HG03565 (cell line): ENCODE results near the gene MRPL41.
"Not testable (repeated sequence)": the region's sequence is repeated elsewhere in the genome, so short reads cannot be mapped to it uniquely, and the experiment has no call there.

Source experiments
- ATAC-seq: cut with Tn5 transposase; IDR thresholded peaks from one replicate; pipeline ENCODE4 v1.9.1; 2021; ENCODE audit warnings: mild to moderate bottlenecking, moderate library complexity; ENCODE audit not compliant: unreplicated experiment

MRPL41 gene

DNA sequence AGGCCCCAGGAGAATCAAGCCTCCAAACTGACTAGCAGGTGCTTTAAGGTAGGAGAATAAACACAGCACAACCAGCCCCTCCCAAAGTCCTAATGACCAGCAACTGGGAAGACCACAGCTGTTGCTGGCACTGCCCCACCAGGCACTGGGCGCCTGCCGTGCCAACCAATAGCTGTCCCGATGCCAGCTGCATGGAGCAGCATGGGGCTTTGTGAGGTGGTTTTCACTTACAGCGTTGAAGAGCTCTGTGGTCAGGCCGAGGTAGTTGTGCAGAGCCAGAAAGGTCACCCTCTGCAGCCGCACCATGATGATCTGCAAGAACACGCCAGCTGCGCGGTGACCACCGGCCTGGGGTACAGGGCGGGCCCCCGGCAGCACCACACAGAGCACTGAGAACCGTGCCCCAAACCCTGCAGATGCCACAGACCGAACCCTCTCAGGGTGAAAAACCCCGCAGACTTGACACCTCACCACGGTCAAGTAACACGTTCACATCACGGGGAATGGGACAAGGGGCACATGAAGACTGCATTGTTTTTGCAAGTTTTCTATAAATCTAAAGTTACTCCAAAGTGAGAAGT is 30.2 kb upstream of the MRPL41 start:
- ATAC-seq = no peak

DNA sequence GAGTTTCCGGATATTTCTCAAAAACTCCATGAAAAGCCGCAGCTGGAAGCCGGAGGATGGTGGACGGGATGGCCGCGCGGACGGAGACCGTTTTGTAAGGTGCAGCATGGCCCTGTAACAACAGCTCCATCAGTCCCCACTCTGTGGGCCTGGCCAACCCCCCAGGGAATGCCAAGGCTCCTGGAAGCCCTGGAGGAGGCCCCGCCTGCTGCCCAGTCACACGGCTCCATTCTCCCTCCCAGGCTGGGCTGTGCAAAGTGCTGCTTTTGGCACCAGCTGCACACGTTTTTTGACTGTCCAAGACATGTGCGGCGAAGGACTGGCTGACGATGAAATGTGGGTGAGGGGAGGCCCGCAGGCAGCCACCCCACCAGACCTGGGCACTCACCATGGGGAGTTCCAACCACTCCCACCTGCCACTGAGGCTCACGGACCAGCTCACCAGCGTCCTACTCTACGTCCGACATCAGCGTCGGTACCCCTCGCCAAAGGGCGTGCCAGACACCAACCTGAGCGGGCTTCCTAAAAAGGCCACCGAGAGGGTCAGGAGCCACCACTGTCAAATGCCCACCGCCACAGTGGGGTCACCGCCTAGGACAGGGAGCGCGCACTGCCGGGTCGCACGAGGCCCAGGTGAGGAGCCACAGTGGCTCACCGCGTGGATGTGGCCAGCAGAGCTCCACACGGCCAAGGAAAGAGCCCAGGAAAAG is 28.8 kb upstream of the MRPL41 start:
- ATAC-seq = no peak

DNA sequence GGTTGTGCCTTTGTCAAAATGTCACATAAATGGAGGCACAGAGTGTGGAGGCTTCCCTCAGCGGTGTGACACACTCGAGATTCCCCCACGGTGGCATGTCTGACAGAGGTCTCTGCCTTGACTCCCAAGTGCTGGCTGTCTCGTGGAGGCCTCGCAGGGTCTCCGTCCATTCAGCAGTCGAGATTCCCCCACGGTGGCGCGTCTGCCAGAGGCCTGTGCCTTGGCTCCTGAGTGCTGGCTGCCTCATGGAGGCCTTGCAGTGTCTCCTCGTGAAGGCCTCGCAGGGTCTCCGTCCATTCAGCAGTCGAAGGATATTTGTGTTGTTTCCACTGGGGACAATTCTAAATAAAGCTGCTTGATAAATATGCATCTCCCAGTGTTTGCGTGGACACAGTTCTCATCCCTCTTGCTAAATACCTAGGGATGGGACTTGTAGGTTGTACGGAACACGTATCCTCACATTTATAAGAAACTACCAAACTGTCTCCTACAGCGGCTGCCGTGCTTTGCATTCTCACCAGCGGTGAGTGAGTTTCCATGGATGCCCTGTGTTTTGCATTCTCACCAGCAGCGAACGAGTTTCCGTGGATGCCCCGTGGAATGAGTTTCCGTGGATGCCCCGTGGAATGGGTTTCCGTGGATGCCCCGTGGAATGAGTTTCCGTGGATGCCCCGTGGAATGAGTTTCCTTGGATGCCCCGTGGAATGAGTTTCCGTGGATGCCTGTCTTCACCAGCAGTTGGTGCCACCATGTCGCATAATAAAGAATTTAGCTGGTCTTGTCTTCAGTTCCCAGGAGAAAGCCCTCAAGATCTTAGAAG is 27.3 kb upstream of the MRPL41 start:
- no peak for ATAC-seq

DNA sequence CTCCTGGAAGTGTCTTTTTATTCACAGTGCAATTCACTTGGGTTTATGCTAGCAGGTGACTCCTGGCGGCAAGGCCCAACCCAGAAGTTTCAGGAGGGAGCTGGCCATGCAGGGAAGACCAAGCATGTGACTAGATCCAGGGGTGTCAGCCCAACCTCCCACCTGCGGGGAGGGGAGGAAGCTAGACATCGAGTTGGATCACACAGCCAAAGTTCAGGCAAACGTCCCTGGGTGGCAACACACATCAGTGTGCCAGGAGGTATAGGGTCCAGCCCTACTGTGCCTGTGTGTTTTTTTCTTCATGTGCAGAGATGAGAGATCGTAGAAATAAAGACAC is 26.7 kb upstream of the MRPL41 start:
- no peak for ATAC-seq

DNA sequence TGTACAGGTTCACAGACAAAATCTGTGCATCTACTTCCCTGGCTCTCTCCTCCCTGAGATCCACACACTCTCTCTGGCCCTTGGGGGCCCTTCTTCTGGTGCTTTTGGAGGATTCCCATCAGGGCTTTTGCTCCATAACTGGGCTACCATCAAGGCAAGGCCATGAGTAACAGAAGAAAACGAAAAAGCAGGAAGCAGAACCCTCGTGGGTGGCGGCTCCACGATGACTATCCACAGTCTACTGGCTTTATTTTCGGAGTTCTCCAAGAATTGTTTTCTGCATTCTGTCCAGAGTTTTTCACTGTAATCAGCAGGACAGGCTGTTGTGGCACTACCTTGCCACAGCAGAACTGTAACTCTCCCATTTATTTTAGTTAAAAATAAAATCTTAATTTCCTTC is 21.3 kb upstream of the MRPL41 start:
- ATAC-seq = no peak

DNA sequence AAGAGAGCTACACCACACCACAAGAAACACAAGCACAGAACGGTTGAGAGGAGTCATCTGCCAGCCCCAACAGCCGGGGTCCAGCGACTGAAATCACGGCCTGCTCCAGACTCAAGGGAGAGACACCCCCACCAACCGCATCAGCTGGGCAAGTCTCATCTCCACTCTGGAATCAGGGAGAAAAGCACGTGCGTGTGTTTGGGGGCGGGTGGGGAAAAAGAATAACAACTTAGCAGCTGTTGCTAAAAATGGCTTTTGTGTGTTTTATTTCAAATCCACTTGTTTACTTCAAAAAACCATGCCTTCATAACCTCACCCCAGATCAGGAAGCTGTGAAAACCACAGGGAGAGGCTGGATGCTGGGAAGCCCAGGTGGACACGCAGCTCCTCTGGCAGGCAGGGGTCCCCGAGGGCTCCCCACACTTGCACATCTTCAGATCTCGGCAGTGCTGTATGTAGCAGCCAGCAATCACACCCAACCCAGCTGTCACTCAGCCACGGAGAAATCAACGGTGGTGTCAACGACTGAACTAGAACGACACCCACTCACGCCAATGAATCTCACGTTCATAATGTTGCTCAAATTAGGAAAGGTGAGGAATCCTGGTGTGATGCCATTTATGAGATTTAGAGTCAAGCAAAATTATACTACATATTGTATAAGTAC is 20.4 kb upstream of the MRPL41 start:
- no peak for ATAC-seq

DNA sequence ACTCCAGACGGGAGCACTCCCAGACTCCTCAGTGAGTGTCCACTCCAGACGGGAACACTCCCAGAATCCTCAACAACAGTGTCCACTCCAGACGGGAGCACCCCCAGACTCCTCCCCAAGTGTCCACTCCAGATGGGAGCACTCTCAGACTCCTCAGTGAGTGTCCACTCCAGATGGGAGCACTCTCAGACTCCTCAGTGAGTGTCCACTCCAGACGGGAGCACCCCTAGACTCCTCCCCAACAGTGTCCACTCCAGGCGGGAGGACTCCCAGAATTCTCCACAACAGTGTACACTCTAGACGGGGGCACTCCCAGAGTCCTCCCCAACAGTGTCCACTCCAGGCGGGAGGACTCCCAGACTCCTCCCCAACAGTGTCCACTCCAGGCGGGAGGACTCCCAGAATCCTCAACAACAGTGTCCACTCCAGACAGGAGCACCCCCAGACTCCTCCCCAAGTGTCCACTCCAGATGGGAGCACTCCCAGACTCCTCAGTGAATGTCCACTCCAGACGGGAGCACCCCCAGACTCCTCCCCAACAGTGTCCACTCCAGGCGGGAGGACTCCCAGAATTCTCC is 18.7 kb upstream of the MRPL41 start:
- not testable (repeated sequence) for ATAC-seq

DNA sequence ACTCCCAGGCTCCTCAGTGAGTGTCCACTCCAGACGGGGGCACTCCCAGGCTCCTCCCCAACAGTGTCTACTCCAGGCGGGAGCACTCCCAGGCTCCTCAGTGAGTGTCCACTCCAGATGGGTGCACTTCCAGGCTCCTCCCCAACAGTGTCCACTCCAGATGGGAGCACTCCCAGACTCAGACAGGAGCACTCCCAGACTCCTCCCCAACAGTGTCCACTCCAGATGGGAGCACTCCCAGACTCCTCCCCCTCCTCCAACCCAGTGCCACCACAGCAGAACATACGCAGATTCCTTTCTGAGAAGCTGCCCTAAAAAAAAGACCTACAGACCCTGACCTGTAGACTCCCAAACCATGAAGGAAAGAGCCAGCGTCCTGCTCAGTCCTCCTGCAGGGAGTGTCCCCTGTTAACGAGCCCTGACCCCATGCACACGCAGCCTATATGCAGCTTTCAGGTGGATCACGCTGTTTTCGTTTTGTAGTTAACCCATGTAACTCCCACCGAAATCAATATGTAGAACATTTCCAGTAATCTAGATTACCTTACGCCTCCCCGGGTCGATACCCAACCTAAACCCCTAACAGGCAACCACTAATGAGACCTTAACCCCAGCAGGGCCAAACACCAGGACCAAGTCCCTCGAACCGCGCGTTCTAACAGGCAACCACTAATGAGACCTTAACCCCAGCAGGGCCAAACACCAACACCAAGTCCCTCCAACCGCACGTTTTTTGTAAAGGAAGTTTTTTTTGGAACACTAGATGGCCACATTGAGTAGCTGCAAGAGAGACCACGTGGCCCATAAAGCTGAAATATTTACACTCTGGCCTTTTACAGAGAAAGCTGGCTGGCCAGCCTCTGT is 17.2 kb upstream of the MRPL41 start:
- no peak for ATAC-seq

DNA sequence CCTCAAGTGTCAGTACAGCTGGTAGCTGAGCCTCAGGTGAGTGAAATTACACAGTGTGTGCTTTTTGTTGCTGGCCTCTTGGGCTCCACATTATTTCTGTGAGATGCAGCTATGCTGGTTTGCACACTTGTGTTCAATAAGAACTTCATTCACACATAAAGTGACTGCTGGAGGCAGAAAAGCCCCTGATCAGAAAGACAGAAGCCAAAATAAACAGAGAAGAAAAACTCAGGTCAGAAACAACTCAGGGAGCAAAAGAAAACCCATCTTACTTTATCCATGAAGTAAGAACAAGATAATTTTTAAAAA is 16.6 kb upstream of the MRPL41 start:
- ATAC-seq = no peak

DNA sequence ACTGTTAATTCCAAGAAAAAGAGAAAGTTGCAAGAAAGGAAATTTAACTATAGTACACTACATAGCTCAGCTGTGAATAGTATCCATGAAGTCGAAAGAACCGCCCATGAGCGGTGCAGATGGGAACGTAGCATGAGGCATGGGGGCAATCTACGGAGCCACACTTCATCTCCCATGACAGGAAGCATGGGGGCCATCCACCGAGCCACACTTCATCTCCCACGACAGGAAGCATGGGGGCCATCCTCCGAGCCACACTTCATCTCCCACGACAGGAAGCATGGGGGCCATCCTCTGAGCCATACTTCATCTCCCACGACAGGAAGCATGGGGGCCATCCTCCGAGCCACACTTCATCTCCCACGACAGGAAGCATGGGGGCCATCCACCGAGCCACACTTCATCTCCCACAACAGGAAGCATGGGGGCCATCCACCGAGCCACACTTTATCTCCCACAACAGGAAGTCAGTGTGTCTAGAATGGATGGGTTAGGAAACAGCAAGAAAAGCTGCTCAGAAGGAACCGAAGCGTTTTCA is 15.0 kb upstream of the MRPL41 start:
- not testable (repeated sequence) for ATAC-seq

DNA sequence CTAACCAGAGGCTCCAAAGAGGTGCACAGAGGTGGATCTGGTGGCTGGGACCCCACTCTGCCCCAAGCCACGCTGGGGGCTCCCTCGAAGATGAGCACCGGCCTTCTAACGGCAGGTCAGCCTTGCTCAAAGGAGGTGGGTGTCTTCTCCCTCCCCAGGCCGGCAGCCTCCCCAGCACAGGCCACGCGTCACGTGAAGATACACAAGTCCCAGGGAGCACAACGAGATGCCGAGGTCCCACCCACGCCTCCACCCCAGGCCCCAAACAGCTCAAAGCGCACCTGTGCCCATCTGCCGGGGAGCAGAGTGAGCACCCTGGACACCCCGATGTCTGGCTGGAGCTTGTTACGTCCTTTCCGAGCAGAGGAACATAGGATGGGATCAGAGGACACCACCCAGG is 13.6 kb upstream of the MRPL41 start:
- ATAC-seq = no peak

DNA sequence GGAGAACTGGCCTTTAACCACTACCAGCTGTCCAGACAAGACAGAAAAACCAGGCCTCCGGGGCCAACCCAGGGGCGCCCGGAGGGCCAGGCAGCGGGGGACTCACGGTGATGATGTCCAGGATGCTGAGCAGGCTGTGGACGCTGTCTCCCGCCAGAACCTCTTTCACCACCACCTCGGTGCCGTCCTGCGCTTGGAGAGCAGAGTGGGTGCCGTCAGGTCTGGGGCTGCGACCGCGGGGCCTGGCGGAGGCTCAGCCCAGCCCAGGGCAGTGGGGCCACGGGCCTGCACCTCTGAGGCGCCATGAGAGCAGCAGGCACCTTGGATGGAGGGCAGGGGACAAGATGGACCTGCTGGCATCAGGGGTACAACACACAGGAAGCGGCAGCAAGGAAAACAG is 11.1 kb upstream of the MRPL41 start:
- ATAC-seq = no peak

DNA sequence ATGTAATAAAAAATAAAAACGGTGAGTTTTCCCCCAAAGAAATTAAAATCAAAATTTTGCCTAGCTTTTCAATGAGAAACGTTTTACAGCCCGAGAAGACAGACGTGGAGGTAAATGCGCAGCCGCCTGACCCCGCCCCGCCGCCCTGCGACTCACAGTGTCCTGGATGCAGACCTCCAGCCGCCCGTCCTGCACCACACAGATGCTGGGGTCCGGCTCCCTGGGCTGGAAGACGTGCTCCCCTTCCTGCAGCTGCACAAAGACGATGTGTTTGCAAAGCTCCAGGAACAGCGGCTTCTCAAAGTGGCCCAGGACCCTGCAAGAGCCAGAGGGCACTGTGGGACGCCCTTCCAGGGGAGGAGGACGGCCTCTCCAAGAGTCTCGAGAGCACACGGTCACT is 9.2 kb upstream of the MRPL41 start:
- no peak for ATAC-seq

DNA sequence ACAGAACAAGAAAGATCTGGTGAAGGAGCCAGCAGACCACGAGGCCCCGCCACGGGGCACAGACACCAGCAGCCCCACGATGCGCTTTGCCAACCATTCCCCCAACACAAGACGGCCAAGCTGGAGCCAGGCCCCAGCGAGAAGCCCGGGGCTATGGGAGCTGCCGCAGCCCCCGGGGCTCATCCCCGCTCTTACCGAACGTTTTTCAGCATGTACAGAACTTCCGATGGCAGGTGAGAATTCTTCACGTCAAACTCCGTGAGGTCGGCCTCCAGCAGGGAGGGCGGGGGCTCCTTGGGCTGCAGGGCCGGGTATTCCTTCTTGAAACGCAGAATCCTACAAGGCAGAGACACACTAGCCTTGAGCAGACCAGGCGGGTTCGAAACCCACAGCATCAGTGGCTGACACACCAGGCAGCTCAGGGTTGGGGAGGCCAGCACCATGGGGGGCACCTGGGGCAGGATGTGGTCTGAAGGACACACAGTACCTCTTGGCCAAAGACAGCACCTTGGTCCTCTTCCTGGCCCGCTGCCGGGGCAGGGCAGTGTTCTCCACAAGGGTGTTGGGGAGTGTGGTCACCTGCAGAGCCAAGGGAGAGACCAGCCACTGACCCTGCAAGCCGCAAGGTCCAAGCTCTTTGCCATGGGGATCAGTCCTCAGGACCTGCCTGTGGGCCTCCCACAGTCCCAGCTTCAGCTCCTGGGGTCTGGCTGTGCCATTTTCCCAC is 8.3 kb upstream of the MRPL41 start:
- no peak for ATAC-seq

DNA sequence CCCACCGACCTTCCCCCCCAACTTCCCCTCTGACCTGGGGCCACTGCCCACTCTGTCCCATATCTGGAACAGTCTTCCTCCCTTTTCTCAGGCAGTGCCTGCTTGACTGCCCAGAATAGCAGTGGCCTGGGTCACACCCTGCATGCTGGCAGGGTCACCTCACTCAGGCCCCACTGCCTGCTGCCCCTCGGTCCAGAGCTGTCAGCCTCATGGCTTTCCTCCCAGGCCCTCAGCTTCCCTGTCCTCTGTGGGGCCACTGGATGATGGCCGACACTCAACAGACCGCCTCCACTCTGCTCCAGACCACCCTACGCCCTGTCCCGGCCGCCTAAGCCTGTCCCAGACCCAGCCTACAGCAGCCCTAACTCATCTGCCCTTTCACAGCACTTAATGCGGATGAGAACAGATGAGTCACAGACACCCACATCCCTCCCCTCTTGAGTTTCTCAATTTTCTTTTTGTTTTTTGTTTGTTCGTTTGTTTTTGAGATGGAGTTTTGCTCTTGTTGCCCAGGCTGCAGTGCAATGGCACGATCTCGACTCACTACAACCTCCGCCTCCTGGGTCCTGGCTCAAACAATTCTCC is 7.4 kb upstream of the MRPL41 start:
- no peak for ATAC-seq

DNA sequence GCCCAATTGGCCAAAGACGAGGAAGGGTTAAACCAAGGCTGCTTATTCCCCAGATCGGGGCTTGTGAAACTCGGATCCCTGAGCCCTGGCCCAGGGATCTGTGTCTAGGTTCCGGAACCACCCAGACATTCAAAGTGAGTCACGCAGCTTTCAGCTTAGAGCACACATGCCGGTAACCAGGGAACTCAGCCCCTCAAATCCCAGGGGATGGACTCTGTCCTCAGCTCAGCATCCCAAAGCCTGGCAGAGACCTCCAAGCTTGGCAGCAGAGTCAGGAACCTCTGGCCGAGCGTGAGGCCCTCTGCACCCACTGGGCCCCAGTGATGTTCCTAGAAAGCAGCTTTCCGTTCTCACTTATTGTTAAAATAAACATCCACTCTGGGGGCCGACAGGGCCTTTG is 6.6 kb upstream of the MRPL41 start:
- ATAC-seq = no peak

DNA sequence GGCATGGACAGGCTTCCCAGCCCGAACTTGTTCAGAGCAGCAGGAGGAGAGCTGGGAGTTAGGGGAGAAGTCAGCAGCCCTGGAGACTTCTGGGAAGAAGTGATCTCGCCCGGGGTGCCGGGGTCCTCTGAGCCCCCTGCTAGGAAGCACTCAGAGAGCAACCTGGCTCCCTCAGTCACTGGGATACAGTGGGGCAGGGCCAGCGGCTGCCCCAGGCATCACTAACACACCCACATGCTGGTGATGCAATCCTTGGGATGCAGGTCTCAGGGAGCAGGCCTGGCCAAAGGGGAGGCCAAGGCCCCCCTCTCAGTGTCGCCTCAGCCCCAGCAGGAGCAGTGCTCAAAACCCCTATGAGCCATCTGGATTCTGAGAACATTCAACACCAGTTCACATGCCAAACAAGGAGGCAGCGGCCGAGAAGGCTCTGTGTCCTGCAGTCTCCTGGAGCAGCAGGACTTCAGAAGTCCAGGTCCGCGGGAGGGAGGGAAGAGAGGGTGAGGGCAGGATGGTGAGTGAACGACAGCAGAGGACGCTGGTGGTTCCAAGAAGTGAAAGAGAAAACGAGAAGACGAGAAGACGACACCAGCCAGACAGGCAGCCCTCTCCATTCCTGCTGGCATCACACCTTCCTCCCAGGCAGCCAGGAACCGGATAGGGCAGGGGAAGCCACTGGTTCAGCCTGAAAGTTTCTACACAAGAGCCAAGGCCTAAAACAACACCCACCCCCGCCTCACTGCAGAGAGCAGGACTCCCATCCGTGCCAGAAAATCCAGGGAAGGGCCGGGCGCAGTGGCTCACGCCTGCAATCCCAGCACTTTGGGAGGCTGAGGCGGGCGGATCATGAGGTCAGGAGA is 3.8 kb upstream of the MRPL41 start:
- ATAC-seq = no peak

DNA sequence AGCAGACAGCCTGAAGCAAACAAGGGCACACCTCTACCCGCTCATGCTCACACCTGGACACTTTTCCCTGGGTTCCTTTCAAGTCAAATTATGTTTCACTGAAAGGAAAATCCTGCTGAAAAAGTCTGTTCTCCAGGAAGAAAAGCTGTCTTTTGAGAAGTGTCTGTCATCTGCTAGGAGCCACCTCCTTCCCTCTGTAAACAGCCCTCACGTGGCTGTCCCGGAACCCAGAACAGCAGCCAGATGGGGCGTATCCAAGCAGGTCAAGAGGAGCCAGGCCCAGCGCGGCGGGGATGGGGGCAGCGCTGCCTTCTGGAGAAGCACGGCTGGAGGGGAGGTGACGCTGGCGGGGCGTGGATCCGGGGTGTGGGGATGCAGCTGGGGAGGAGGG is 1.5 kb upstream of the MRPL41 start, which contains the start of gene PNPLA7:
Gene PNPLA7, minus strand, starts transcription at position 172 of the 391 bp plus-strand sequence. CDS start 205 bp downstream, outside the sequence.
- ATAC-seq = no peak
